Fibroblast of mammary gland (primary cell): ENCODE measurements around the gene LRRC3.

Experiments
- DNase-seq: peaks from one replicate; pipeline ENCODE4 v3.0.0-alpha.2; 2010; ENCODE audit warnings: low read depth
- H3K4me3 ChIP-seq: 2 replicates; pipeline ENCODE4 v1.5.1; 2011; ENCODE audit warnings: low read depth, mild to moderate bottlenecking, low read length, moderate library complexity; ENCODE audit not compliant: control insufficient read depth
- CTCF ChIP-seq: conservative IDR thresholded peaks from 2 replicates; pipeline ENCODE4 v1.5.1; 2011; ENCODE audit warnings: low read depth, low read length, inconsistent platforms; ENCODE audit not compliant: control insufficient read depth, insufficient read depth

LRRC3 gene

GRCh38 chr21:44454058-44454457, 1.3 kb upstream of the LRRC3 start:
- no peak for TF ChIP-seq CTCF
- no peak for DNase-seq
- H3K4me3 ChIP-seq: no peak overlapping the region

- peak; percentile 33 for DNase-seq
Measured at GRCh38 chr21:44455524-44456213, 359 bp downstream of the LRRC3 start.

GRCh38 chr21:44456214-44456914, 1.1 kb downstream of the LRRC3 start:
- no peak for DNase-seq

More at GRCh38 chr21:44455524-44456213, 359 bp downstream of the LRRC3 start:
- TF ChIP-seq CTCF: no peak
- H3K4me3 ChIP-seq: peak overlapping the region; percentile 48

GRCh38 chr21:44456915-44457736, 1.8 kb downstream of the LRRC3 start:
- DNase-seq: no peak
- TF ChIP-seq CTCF: no peak
- no peak overlapping the region for H3K4me3 ChIP-seq

More at GRCh38 chr21:44456214-44456914, 1.1 kb downstream of the LRRC3 start:
- H3K4me3 ChIP-seq: peak overlapping the region; percentile 48
- no peak for TF ChIP-seq CTCF

- H3K4me3 ChIP-seq: no peak overlapping the region
- DNase-seq: no peak
- no peak for TF ChIP-seq CTCF
Measured at GRCh38 chr21:44458971-44459711, 3.8 kb downstream of the LRRC3 start.
